Stimulated activated CD4-positive, alpha-beta T cell treated with anti-CD3 and anti-CD28 coated beads, Interleukin-12 subunit alpha, Interleukin-12 subunit beta, amount 100 ng/mL, for 24 hours (primary cell): ENCODE measurements around the gene HDAC4.
"Not testable (repeated sequence)": the region's sequence is repeated elsewhere in the genome, so short reads cannot be mapped to it uniquely, and the experiment has no call there.

ENCODE experiments used
- DNase-seq, 2 experiments: peaks; one replicate each; pipeline ENCODE4 v3.0.0-alpha.2; 2020; ENCODE audit warnings: low read depth in 2 of 2

The HDAC4 gene

GRCh38 chr2:239400596-239401066 lies at the start of gene HDAC4:
Gene HDAC4 (minus strand): TSS chr2:239401020. CDS start chr2:239352699, 48,321 bp downstream.
- DNase-seq = no peak

GRCh38 chr2:239449468-239449867 lies 48.6 kb upstream of the HDAC4 start:
- DNase-seq = not testable (repeated sequence)

GRCh38 chr2:239445771-239446524 lies 45.1 kb upstream of the HDAC4 start:
- DNase-seq = no peak

- no peak for DNase-seq
Measured at GRCh38 chr2:239444626-239445577, 44.1 kb upstream of the HDAC4 start.

- DNase-seq = no peak
Measured at GRCh38 chr2:239443666-239444567, 43.1 kb upstream of the HDAC4 start.

- no peak for DNase-seq
Measured at GRCh38 chr2:239443102-239443620, 42.3 kb upstream of the HDAC4 start.

- no peak for DNase-seq
Measured at GRCh38 chr2:239442192-239442591, 41.4 kb upstream of the HDAC4 start.

- no peak for DNase-seq
Measured at GRCh38 chr2:239441261-239442078, 40.6 kb upstream of the HDAC4 start.

- DNase-seq = no peak
Measured at GRCh38 chr2:239440511-239440959, 39.7 kb upstream of the HDAC4 start.

GRCh38 chr2:239439754-239440315 lies 39.0 kb upstream of the HDAC4 start:
- DNase-seq = no peak

- no peak for DNase-seq
Measured at GRCh38 chr2:239438995-239439753, 38.4 kb upstream of the HDAC4 start.

GRCh38 chr2:239438368-239438767 lies 37.5 kb upstream of the HDAC4 start:
- no peak for DNase-seq

- no peak for DNase-seq
Measured at GRCh38 chr2:239436669-239437335, 36.0 kb upstream of the HDAC4 start.

- DNase-seq = no peak
Measured at GRCh38 chr2:239436076-239436475, 35.3 kb upstream of the HDAC4 start.

GRCh38 chr2:239433777-239434403 lies 33.1 kb upstream of the HDAC4 start:
- DNase-seq = no peak

- no peak for DNase-seq
Measured at GRCh38 chr2:239432174-239432573, 31.4 kb upstream of the HDAC4 start.

- no peak for DNase-seq
Measured at GRCh38 chr2:239431536-239431935, 30.7 kb upstream of the HDAC4 start.
